Stimulated activated CD4-positive, alpha-beta T cell treated with anti-CD3 and anti-CD28 coated beads, Interleukin-15, amount 100 ng/mL, for 48 hours (primary cell): ENCODE measurements around the gene TMEM141.
A peak's percentile ranks its signal among the peaks of the same experiment; 100 is the strongest.
"Not testable (repeated sequence)": the region's sequence is repeated elsewhere in the genome, so short reads cannot be mapped to it uniquely, and the experiment has no call there.

Experiments used
- DNase-seq, 2 donors: peaks; one replicate each; pipeline ENCODE4 v3.0.0-alpha.2; 2020; ENCODE audit warnings: low read depth in 2 of 2

TMEM141 gene

GRCh38 chr9:136794281-136794999 lies 3.3 kb downstream of the TMEM141 start:
- no peak for DNase-seq

GRCh38 chr9:136795000-136795348 lies 3.8 kb downstream of the TMEM141 start:
- DNase-seq = no peak

- no peak for DNase-seq
Observed at GRCh38 chr9:136796238-136796774, 5.2 kb downstream of the TMEM141 start, which contains the start of gene CCDC183. Gene CCDC183, plus strand, starts transcription at chr9:136796338. Its CDS starts 60 bp downstream, at chr9:136796398.

GRCh38 chr9:136796775-136797347 lies 5.7 kb downstream of the TMEM141 start:
- DNase-seq = not testable (repeated sequence)

GRCh38 chr9:136798708-136799078 lies 7.5 kb downstream of the TMEM141 start:
- no peak for DNase-seq

- no peak for DNase-seq
Observed at GRCh38 chr9:136799079-136799853, 8.1 kb downstream of the TMEM141 start.

GRCh38 chr9:136799854-136800657 lies 8.9 kb downstream of the TMEM141 start:
- peak; percentile 77 to 93 for DNase-seq

GRCh38 chr9:136802321-136802720 lies 11.2 kb downstream of the TMEM141 start:
- DNase-seq = no peak

GRCh38 chr9:136803009-136803550 lies 11.9 kb downstream of the TMEM141 start:
- not testable (repeated sequence) for DNase-seq

- no peak for DNase-seq
Observed at GRCh38 chr9:136803551-136804508, 12.7 kb downstream of the TMEM141 start.

- no peak for DNase-seq
Observed at GRCh38 chr9:136804509-136805206, 13.5 kb downstream of the TMEM141 start.

- no peak for DNase-seq
Observed at GRCh38 chr9:136805207-136805740, 14.1 kb downstream of the TMEM141 start.

GRCh38 chr9:136806067-136806466 lies 14.9 kb downstream of the TMEM141 start:
- DNase-seq = no peak

GRCh38 chr9:136806631-136807201 lies 15.6 kb downstream of the TMEM141 start:
- DNase-seq = no peak

GRCh38 chr9:136807281-136808074 lies 16.3 kb downstream of the TMEM141 start, which contains the start of gene RABL6:
Gene RABL6, plus strand, starts transcription at chr9:136807948. Its CDS starts 249 bp downstream, at chr9:136808197.
- DNase-seq = peak; percentile 51 to 71

GRCh38 chr9:136808075-136808805 lies 17.1 kb downstream of the TMEM141 start:
- DNase-seq = no peak

GRCh38 chr9:136808806-136809158 lies 17.6 kb downstream of the TMEM141 start:
- DNase-seq = no peak
